Peyer's patch (tissue), 4 donors: ENCODE measurements around the gene ROBO3.

Experiments
- CTCF ChIP-seq, 6 experiments: fragments of 450-650 bp in 4 of 6; fragments of 200-600 bp in 2 of 6; sonication (generic) in 1 of 6; IDR thresholded peaks; one replicate each; pipeline ENCODE4 v1.5.1; 2017 to 2019; ENCODE audit warnings: antibody characterized with exemption in 6 of 6, mild to moderate bottlenecking in 3 of 6, moderate library complexity in 1 of 6
- POLR2A ChIP-seq, 2 donors: fragments of 450-650 bp; IDR thresholded peaks; one replicate each; pipeline ENCODE4 v1.5.1; 2017; ENCODE audit warnings: antibody characterized with exemption in 2 of 2, mild to moderate bottlenecking in 2 of 2, moderate library complexity in 2 of 2

DNA sequence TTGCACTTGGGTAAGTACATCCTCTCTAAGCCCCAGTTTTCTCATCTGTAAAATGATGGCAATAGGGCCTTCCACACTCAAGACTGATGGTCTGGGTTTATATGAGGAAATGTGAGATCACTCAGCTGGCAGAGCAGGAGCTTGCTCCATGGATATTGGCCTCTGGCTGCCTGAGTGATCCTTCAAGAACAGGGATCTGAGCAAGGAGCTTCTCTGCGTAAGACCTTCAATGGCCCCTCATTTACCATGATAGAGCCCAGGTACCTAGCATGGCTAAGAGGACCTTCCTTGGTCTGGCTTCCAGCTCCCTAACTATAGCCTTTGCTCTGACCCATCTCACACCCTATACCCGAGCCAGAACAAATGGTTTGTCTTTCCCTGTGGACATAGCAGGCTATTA lies 26.9 kb downstream of the ROBO3 start:
- no peak for TF ChIP-seq POLR2A (IDR thresholded peaks at IDR 0.05)
- TF ChIP-seq CTCF (IDR thresholded peaks at IDR 0.05) = no peak
